DND-41 (cell line): ENCODE measurements around the gene MRPS18A.

Experiments
- CTCF ChIP-seq: IDR thresholded peaks from 2 replicates; pipeline ENCODE4 v1.5.1; 2012; ENCODE audit warnings: borderline replicate concordance, low read length, moderate library complexity, mild to moderate bottlenecking; ENCODE audit not compliant: poor library complexity, severe bottlenecking; ENCODE audit errors: extremely low read depth
- EZH2 ChIP-seq: IDR thresholded peaks from 3 replicates; pipeline ENCODE4 v1.6.1; 2012; ENCODE audit warnings: borderline replicate concordance, low read depth, mild to moderate bottlenecking, moderate library complexity, low read length, inconsistent platforms; ENCODE audit not compliant: severe bottlenecking

GRCh38 chr6:43681303-43681702 is 6.3 kb downstream of the MRPS18A start:
- no peak for TF ChIP-seq CTCF
- TF ChIP-seq EZH2: no peak
